ENCODE measurements around the gene KCNK5.

- TF ChIP-seq, protein P1, sequence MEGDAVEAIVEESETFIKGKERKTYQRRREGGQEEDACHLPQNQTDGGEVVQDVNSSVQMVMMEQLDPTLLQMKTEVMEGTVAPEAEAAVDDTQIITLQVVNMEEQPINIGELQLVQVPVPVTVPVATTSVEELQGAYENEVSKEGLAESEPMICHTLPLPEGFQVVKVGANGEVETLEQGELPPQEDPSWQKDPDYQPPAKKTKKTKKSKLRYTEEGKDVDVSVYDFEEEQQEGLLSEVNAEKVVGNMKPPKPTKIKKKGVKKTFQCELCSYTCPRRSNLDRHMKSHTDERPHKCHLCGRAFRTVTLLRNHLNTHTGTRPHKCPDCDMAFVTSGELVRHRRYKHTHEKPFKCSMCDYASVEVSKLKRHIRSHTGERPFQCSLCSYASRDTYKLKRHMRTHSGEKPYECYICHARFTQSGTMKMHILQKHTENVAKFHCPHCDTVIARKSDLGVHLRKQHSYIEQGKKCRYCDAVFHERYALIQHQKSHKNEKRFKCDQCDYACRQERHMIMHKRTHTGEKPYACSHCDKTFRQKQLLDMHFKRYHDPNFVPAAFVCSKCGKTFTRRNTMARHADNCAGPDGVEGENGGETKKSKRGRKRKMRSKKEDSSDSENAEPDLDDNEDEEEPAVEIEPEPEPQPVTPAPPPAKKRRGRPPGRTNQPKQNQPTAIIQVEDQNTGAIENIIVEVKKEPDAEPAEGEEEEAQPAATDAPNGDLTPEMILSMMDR (IDR thresholded peaks at IDR 0.05) = no peak
- TF ChIP-seq EZH2 (IDR thresholded peaks at IDR 0.05; ENCODE audit: borderline replicate concordance, insufficient read depth, low read depth, low read length, poor library complexity, severe bottlenecking) = no peak
Measured at GRCh38 chr6:39196673-39197091, 32.6 kb downstream of the KCNK5 start.
